Dendritic cell treated with granulocyte-macrophage colony-stimulating factor and Interleukin-4, amounts not matched to agents 40 ng/mL and 50 ng/mL, for 4 days (primary cell): ENCODE data around the gene HAVCR1.

ENCODE experiments used
- H3K27ac Mint-ChIP-seq: one replicate; pipeline ENCODE4 v1.8.0; 2022; ENCODE audit warnings: mild to moderate bottlenecking, mixed read lengths
- H3K27me3 Mint-ChIP-seq: one replicate; pipeline ENCODE4 v1.8.0; 2022; ENCODE audit warnings: mild to moderate bottlenecking, mixed read lengths
- H3K36me3 Mint-ChIP-seq: one replicate; pipeline ENCODE4 v1.8.0; 2022; ENCODE audit warnings: low read depth, mixed read lengths
- H3K4me1 Mint-ChIP-seq: one replicate; pipeline ENCODE4 v1.8.0; 2022; ENCODE audit warnings: low read depth, mixed read lengths
- H3K4me3 Mint-ChIP-seq: one replicate; pipeline ENCODE4 v1.8.0; 2022; ENCODE audit warnings: mild to moderate bottlenecking, moderate library complexity, mixed read lengths
- H3K9me3 Mint-ChIP-seq: one replicate; pipeline ENCODE4 v1.8.0; 2022; ENCODE audit warnings: mixed read lengths
- intact Hi-C: fragments of 100-400 bp; cut with micrococcal nuclease; formaldehyde crosslinking; loops from one replicate; pipeline ENCODE4 v1.15.0; 2022

Gene HAVCR1

GRCh38 chr5:157004893-157005551 is 53.9 kb downstream of the HAVCR1 start:
- H3K4me3 Mint-ChIP-seq = no peak overlapping the region
- H3K9me3 Mint-ChIP-seq = peaks cover 10% of the 10 kb centered on the region
- no peaks in the 10 kb centered on the region for H3K36me3 Mint-ChIP-seq
- intact Hi-C loops = no loop called here
- H3K27me3 Mint-ChIP-seq = peaks cover 3% of the 10 kb centered on the region
- H3K27ac Mint-ChIP-seq = no peak overlapping the region
- no peaks in the 10 kb centered on the region for H3K4me1 Mint-ChIP-seq

- H3K27ac Mint-ChIP-seq = no peak overlapping the region
- intact Hi-C loops = no loop called here
- H3K4me3 Mint-ChIP-seq = no peak overlapping the region
- H3K9me3 Mint-ChIP-seq = peaks cover 10% of the 10 kb centered on the region
- no peaks in the 10 kb centered on the region for H3K36me3 Mint-ChIP-seq
- peaks cover 6% of the 10 kb centered on the region for H3K4me1 Mint-ChIP-seq
- H3K27me3 Mint-ChIP-seq = peaks cover 16% of the 10 kb centered on the region
Measured at GRCh38 chr5:156991714-156992113, 67.2 kb downstream of the HAVCR1 start.

DNA sequence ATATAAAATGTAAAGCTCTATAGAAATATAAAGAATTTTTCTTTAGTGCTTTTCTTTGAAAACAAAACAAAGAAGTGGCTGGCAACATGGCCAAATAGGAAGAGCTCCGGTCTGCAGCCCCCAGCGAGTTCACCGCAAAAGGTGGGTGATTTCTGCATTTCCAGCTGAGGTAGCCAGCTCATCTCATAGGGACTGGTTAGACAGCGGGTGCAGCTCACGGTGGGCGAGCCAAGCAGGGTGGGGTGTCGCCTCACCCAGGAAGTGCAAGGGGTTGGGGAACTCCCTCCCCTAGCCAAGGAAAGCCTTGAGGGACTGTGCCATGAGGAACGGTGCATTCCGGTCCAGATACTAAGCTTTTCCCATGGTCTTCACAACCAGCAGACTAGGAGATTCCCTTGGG is 74.9 kb downstream of the HAVCR1 start:
- Mint-ChIP-seq H3K9me3 (peaks cover 13% of the 10 kb centered on the region), H3K27ac (no peak overlapping the region), H3K27me3 (peaks cover 14% of the 10 kb centered on the region), H3K36me3 (no peaks in the 10 kb centered on the region), H3K4me3 (no peak overlapping the region), H3K4me1 (peaks cover 6% of the 10 kb centered on the region)
- intact Hi-C loops = no loop called here

DNA sequence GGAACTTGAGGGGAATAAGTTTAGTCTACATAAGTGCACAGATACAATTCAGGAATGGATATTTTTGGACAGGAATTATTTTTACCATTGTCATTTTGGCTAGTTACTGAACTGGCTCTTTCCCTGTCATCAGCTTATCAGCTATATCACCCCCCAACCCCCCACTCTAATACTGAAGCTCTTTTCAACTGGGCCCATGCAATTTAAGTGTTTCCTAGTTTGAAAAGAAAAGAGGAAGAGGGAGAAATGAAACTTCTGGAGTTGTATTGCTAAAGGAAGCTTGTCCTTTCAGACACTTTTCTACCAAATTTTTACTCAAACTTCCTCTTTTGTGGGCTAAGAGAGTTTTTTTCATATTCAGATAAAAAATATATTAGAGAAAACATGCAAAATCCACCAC is 77.4 kb downstream of the HAVCR1 start:
- Mint-ChIP-seq H3K4me1 (peaks cover 11% of the 10 kb centered on the region), H3K4me3 (no peak overlapping the region), H3K27me3 (peaks cover 7% of the 10 kb centered on the region), H3K9me3 (no peaks in the 10 kb centered on the region), H3K36me3 (no peaks in the 10 kb centered on the region), H3K27ac (peak overlapping the region; percentile 41)
- intact Hi-C loops = no loop called here
